Erythroblast (primary cell): ENCODE results near the gene INS.

ENCODE experiments used
- GATA1 ChIP-seq: IDR thresholded peaks from 2 replicates; pipeline ENCODE4 v1.6.1; 2011; ENCODE audit warnings: low read depth, mild to moderate bottlenecking, control low read depth, low read length, moderate library complexity
- POLR2A ChIP-seq: IDR thresholded peaks from 2 replicates; pipeline ENCODE4 v1.6.1; 2011; ENCODE audit warnings: mild to moderate bottlenecking, low read length

DNA sequence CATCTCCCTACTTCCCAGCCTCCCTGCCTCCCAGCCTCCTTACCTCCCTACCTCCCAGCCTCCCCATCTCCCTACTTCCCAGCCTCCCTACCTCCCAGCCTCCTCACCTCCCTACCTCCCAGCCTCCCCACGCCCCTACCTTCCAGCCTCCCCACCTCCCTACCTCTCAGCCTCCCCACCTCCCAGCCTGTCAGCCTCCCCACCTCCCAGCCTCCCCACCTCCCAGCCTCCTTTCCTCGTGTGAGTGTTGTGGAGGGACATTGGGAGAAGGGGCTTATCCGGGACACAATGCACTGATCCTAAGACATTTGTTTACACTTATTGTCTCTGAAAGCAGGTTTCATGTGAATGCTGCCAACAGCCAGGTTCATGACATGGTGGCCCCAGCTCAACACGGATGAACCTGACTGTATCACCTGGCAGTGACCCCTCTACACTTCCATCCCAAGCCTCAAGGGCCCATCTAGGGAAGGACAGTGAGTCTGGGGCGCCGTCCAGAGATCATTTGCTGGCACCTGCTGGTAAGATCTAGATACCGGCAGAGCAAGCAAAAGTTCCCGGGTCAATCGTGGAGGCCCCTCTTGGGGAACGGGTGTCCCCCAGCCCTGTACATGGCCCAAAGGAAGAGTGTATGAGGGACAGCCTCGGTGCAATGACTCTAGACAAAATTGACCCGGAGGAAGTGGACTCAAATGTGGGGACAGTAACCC lies 45.1 kb upstream of the INS start:
- TF ChIP-seq POLR2A (no peak), GATA1 (no peak)
